ENCODE data around the gene CCDC3. TPM values are rescaled to one million over a fixed set of nuclear protein-coding genes. Genes with fewer than 3 reads are reported as not detected.

The CCDC3 gene
- total RNA-seq, 2 donors from 2014 or later = 1.4 to 2.1 TPM

GRCh38 chr10:12962556-12962955, 39.0 kb downstream of the CCDC3 start:
- H3K9ac ChIP-seq (ENCODE audit: low read depth in 2 of 2, low read length in 2 of 2) = no peak overlapping the region
- no peak for DNase-seq
- H3K4me1 ChIP-seq = peaks cover 4% of the 10 kb centered on the region
- H3K27ac ChIP-seq = no peak overlapping the region
- no peak for TF ChIP-seq CTCF (IDR thresholded peaks at IDR 0.05)
- no peaks in the 10 kb centered on the region for H3K27me3 ChIP-seq
- no peak overlapping the region for H3K4me3 ChIP-seq
- no peaks in the 10 kb centered on the region for H3K36me3 ChIP-seq
- no peaks in the 10 kb centered on the region for H3K9me3 ChIP-seq
- intact Hi-C loops (cut with DNase I) = no loop called here

- no peak for TF ChIP-seq CTCF (IDR thresholded peaks at IDR 0.05)
- Histone ChIP-seq H3K27me3 (no peaks in the 10 kb centered on the region), H3K4me1 (peaks cover 4% of the 10 kb centered on the region), H3K27ac (no peak overlapping the region), H3K9ac (ENCODE audit: low read depth in 2 of 2, low read length in 2 of 2) (no peak overlapping the region), H3K36me3 (no peaks in the 10 kb centered on the region), H3K4me3 (no peak overlapping the region), H3K9me3 (no peaks in the 10 kb centered on the region)
- DNase-seq = no peak
- intact Hi-C loops (cut with DNase I) = no loop called here
Measured at GRCh38 chr10:12961416-12962205, 39.9 kb downstream of the CCDC3 start.

- no peak for DNase-seq
- H3K4me3 ChIP-seq = no peak overlapping the region
- H3K36me3 ChIP-seq = no peaks in the 10 kb centered on the region
- H3K9me3 ChIP-seq = no peaks in the 10 kb centered on the region
- intact Hi-C loops (cut with DNase I) = no loop called here
- H3K4me1 ChIP-seq = peaks cover 4% of the 10 kb centered on the region
- TF ChIP-seq CTCF (IDR thresholded peaks at IDR 0.05) = no peak
- peak overlapping the region; percentile 7 for H3K27ac ChIP-seq
- no peaks in the 10 kb centered on the region for H3K27me3 ChIP-seq
- no peak overlapping the region for H3K9ac ChIP-seq (ENCODE audit: low read depth in 2 of 2, low read length in 2 of 2)
Measured at GRCh38 chr10:12960941-12961340, 40.6 kb downstream of the CCDC3 start.

GRCh38 chr10:12960334-12960898, 41.1 kb downstream of the CCDC3 start:
- intact Hi-C loops (cut with DNase I) = no loop called here
- Histone ChIP-seq H3K27ac (peak overlapping the region; percentile 7), H3K9ac (ENCODE audit: low read depth in 2 of 2, low read length in 2 of 2) (no peak overlapping the region), H3K27me3 (no peaks in the 10 kb centered on the region), H3K36me3 (no peaks in the 10 kb centered on the region), H3K4me3 (no peak overlapping the region), H3K4me1 (peaks cover 4% of the 10 kb centered on the region), H3K9me3 (no peaks in the 10 kb centered on the region)
- no peak for TF ChIP-seq CTCF (IDR thresholded peaks at IDR 0.05)
- peak; percentile 81 for DNase-seq

- Histone ChIP-seq H3K4me1 (peaks cover 4% of the 10 kb centered on the region), H3K9me3 (no peaks in the 10 kb centered on the region), H3K27me3 (no peaks in the 10 kb centered on the region), H3K27ac (no peak overlapping the region), H3K9ac (ENCODE audit: low read depth in 2 of 2, low read length in 2 of 2) (no peak overlapping the region), H3K4me3 (no peak overlapping the region), H3K36me3 (no peaks in the 10 kb centered on the region)
- TF ChIP-seq CTCF (IDR thresholded peaks at IDR 0.05) = no peak
- DNase-seq = no peak
- intact Hi-C loops (cut with DNase I) = no loop called here
Measured at GRCh38 chr10:12958546-12959110, 42.9 kb downstream of the CCDC3 start.

All from colonic mucosa (tissue), 4 donors.